ENCODE data around the gene FAAP20.

GRCh38 chr1:2234762-2235113 is 40.2 kb upstream of the FAAP20 start:
- TF ChIP-seq, protein P1, sequence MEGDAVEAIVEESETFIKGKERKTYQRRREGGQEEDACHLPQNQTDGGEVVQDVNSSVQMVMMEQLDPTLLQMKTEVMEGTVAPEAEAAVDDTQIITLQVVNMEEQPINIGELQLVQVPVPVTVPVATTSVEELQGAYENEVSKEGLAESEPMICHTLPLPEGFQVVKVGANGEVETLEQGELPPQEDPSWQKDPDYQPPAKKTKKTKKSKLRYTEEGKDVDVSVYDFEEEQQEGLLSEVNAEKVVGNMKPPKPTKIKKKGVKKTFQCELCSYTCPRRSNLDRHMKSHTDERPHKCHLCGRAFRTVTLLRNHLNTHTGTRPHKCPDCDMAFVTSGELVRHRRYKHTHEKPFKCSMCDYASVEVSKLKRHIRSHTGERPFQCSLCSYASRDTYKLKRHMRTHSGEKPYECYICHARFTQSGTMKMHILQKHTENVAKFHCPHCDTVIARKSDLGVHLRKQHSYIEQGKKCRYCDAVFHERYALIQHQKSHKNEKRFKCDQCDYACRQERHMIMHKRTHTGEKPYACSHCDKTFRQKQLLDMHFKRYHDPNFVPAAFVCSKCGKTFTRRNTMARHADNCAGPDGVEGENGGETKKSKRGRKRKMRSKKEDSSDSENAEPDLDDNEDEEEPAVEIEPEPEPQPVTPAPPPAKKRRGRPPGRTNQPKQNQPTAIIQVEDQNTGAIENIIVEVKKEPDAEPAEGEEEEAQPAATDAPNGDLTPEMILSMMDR (conservative IDR thresholded peaks at IDR 0.05 in 1 of 2, IDR thresholded peaks at IDR 0.05 in 1 of 2; ENCODE audit: extremely low read depth in 1 of 2, insufficient read depth in 1 of 2, low read depth in 1 of 2, low read length in 2 of 2): no peak
- no peak for TF ChIP-seq EZH2 (IDR thresholded peaks at IDR 0.05; ENCODE audit: borderline replicate concordance, low read length)
